ENCODE data around the gene CACNA1D.

Gene CACNA1D

DNA sequence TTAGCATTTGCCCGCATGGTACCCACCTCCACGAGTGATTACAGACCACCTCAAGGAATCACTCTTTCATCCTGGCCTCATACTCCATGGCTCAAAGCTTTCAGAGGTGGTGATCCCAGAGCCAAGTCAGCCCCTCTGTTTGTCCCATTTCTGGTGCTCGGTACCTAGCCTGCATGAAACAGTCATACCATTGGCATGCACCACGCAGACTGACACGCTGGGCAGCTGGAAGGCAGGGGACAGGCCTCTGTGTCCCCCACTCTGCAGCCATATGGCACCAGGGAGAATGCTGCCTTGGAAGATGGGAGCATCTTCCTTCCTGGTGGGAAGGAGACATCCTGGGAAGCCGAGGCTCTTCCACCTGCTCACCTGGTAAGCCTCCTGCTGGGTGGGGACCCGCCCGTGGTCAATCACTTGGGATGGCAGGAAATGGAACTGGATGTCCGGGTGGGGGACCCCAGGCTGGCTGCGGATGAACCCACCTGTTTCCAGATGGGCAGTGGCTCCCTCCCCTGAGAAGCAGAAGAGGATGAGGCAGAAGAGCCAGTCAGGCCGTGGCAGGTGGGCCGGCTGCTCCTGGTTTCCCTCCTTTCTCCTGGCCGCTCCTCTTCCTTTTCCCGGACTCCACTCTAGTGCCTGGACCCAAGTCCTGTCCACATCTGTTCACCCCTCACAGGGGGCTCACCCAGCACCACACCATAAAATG lies 324.9 kb downstream of the CACNA1D start:
- DNase-seq (ENCODE audit: low read depth in 1 of 2, low spot score in 1 of 2), result no peak

DNA sequence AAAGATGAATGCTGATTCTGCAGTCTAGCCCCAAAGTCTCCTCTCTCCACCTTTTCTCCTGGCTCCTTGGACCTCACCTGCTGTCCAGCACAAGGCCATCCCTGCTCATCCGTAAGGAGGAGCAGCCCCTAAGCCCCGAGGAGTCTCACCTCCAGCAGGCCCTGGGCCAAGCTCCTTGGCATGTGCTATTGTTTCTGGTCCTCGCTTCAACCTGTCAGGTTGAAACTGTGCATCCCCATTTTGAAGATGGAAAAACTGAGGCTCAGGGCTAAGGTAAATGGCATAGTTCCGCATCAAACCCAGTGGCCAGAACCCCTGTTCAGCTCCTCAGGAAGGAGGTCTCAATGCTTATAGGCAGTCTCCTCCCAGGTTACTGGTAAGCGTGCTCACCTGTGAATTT lies 325.7 kb downstream of the CACNA1D start:
- DNase-seq (ENCODE audit: low read depth in 1 of 2, low spot score in 1 of 2), result no peak

DNA sequence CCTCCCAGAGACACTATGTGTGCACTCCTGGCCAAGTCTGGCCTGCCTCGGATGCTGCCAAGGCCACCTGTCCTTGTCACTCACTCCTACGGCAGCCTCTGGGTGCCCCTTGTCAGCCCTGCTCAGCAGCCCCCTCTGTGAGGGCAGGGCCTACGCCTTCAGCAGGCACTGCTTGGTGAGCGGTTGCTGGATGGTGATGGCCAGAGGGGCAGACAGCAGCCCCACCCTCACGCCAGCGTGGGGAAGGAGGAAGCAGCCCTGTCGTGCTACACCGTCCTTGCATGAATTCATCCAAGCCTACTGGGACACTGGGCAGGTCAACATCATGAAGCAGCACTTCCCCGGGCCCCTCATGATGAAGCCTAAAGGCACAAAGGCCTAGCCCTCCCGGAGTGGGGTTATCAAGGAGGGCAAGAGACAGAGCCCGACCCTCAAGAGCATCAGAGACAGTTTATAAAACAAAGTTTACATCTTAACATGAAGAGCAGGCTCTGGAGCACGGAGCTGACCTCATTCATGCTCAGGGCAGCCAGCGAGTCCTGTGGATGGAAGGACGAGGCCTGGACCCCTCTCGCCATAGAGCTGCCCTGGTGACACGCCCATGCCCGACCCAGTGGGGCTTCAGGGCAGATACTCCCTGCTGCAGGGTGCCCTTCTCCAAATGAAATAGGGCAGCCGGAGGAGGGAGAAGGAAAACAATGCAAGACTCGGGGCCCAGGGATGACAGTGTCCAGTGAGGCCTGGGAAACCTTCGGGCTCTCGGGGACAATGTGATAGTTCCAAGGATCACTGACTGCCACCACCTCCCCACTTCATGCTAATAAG lies 326.6 kb downstream of the CACNA1D start:
- no peak for DNase-seq (ENCODE audit: low read depth in 1 of 2, low spot score in 1 of 2)

DNA sequence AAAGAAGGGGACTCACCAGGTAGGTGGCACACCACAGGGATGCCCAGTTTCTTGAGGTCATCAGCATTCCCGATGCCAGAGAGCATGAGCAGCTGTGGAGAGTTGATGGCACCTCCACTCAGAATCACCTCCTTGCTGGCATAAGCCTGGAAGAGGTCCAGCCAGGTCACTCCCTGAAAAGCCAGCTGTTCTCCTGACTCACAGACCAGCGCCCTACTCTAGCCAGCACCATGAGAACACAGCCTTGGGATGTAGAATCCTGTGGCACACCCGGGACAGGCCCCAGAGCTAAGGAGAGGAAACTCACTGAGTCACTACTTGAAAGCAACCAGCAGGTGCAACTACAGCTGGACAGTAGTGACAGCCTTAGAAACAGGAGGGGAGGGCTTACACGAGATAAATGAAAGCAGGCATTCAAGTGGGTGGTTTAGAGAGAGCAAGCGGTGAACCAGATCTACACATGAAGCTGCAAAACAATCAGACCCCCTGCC lies 327.3 kb downstream of the CACNA1D start:
- DNase-seq (ENCODE audit: low read depth in 1 of 2, low spot score in 1 of 2), result no peak

DNA sequence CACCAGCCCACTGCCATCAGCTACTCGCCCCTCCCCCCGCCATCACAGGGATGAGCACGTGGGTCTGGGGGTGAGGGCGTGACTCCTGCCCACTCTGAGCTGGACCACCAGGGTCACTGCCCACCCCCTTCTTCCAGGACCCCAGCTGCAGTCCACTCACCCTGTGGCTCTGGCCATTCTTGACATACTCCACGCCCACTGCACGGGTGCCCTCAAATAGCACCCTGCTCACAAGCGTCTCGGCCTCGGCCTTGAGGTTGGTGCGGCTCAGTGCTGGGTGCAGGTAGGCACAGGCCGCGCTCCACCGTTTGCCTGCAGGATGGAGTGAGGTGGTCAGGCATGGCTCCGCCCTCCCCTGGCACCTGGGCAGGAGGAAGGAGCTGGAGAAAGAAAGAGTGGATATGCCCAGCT lies 327.9 kb downstream of the CACNA1D start:
- DNase-seq (ENCODE audit: low read depth in 1 of 2, low spot score in 1 of 2), result no peak

DNA sequence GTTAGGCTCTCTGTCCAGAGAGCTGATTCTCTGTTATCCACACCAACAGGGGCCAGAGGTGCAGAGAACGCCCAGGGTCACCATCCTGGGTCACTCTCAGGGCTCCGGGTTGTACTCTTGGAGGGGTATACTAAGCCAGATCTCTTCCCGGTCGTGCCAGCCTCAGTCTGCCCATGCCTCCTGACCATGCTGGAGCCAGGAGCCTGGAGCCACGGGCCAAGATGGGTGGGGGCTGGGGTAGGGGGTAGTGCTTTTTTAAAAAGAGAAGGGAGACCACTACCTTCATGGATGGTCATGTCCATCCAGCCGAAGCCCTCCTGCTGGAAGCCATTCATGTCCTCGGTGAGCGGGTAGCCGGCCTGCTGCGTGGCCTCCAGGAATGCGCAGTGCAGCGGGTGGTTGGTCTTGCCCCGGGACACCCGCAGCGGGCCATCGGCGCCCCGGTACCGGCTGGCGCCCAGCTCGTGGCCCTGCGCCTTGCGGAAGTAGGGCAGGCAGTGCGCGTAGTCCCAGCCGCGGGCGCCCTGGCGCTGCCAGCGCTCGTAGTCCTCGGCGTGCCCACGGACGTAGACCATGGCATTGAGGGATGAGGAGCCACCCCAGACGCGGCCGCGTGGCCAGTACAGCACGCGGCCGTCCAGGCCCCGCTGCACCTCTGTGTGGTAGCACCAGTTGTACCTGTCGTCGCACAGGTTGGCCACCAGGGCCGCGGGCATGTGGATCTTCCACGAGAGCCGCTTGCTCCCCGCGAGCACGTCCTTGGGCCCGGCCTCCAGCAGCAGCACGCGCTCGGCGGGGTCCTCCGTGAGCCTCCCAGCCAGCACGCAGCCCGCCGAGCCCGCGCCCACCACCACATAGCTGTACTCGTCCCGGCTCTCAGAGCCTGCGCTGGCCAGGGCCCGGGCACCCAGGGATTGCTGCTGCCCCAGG lies 328.9 kb downstream of the CACNA1D start:
- DNase-seq (ENCODE audit: low read depth in 1 of 2, low spot score in 1 of 2), result no peak

DNA sequence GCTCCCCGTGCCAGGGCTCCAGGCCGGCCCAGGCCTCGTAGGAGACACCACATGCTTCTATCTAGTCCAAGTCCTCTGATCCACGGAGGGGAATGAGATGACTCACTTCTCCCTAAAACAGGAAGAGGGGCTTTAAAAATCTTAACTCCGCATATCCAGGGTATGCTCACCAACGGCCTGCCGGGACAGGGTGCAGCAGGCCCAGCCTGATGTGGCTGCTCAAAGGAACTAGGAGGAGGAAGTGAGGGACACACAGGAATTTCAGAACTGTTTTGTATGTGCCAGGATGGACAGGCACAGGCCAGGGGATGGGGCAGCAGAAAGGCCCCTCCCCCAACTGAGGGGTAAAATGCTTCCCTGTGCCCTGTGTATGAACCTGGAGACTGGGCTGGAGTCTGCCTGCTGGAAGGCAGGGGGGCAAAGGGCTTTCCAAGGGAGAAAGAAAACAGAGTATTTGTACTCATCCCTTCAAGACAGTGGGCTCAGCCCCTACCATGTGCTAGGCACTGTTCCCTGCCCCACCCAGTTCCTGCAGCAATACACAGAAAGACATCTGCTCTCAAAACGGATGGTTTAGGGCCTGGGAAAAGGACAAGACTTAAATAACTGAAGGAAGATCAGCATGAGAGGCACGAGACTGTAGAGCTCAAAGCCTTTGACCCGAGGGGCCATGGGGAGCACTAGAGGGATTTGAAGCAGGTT lies 329.7 kb downstream of the CACNA1D start:
- no peak for DNase-seq (ENCODE audit: low read depth in 1 of 2, low spot score in 1 of 2)

DNA sequence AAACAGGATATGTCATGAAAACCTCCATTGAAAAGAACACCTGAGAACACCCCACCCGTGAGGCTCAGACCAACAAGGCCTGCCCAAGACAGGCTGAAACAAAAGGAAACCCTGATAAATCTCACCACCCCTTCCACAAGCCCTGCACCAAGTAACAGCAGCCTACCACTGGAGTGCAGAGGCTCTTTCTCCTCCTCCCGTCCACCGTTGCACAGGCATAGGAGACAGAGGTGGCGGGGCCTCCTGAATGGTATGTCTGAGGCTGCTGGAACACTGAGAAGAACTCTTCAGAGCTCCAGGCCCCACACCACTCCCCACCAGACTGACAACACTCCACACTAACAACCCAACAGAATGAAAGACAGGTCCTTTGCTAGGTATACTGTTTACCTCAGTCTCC lies 330.4 kb downstream of the CACNA1D start:
- DNase-seq (ENCODE audit: low read depth in 1 of 2, low spot score in 1 of 2), result no peak

DNA sequence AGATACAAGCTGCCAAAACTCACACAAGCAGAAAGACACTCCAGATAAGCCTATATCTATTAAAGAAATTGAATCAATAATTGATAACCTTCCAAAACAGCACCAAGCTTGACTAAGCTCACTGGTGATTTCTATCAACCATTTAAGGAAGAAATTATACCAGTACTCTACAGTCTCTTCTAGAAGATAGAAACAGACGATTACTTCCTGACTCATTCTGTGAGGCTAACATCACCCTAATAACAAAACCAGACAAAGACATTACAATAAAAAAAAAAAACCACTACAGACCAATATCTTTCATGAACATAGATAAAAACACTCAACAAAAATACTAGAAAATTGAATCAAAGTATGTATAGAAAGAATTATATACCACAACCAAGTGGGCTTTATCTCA lies 331.6 kb downstream of the CACNA1D start:
- no peak for DNase-seq (ENCODE audit: low read depth in 1 of 2, low spot score in 1 of 2)

DNA sequence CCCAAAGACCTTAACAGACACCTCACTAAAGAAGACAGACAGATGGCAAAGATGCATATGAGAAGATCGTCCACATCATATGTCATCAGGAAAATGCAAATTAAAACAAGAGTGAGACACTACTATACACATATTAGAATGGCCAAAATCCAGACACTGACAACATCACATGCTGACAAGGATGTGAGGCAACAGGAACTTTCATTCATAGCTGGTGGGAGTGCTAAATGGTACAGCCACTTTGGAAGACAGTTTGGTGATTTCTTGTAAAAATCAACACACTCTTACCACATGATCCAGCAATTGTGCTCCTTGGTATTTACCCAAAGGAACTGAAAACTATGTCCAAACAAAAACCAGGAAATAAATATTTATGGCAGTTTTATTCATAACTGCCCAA lies 334.2 kb downstream of the CACNA1D start:
- DNase-seq (ENCODE audit: low read depth in 1 of 2, low spot score in 1 of 2), result no peak

DNA sequence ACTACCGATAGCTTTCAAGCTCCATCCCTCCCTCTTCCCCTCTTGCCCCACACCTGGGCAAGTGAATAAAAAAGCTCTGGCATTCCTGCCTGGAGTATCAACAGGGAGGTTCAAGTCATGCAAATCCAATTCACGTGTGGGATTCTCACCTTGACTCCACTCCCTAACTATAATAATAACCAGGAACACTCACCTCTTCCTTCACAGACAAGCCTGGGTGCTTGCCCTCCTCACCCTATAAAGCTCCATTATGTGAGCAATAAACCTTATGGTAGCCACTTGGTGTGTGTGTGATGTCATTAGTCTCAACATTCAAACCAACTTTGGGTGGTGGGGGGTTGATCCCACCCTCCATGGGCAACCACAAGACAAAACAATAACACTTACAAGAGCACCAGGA lies 335.2 kb downstream of the CACNA1D start:
- DNase-seq (ENCODE audit: low read depth in 1 of 2, low spot score in 1 of 2), result no peak

DNA sequence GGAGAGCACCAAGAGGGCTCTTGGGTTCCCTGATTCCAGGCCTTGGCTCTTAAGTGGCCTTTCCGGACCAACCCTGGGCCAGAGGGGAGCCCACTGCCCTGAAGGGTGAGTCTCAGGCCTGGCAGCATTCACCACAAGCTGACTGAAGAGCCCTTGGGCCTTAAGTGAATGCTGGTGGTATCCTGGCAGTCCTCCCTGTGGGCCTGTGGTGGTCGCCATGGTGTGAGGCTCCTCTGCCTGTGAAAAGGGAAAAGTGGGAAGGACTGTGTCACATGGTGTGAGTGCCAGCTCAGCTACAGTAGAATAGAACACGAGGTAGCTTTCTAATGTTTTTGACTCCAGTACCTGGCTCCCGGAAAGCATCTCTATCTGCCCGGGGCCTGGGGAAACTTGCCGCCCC lies 336.5 kb downstream of the CACNA1D start:
- no peak for DNase-seq (ENCODE audit: low read depth in 1 of 2, low spot score in 1 of 2)

DNA sequence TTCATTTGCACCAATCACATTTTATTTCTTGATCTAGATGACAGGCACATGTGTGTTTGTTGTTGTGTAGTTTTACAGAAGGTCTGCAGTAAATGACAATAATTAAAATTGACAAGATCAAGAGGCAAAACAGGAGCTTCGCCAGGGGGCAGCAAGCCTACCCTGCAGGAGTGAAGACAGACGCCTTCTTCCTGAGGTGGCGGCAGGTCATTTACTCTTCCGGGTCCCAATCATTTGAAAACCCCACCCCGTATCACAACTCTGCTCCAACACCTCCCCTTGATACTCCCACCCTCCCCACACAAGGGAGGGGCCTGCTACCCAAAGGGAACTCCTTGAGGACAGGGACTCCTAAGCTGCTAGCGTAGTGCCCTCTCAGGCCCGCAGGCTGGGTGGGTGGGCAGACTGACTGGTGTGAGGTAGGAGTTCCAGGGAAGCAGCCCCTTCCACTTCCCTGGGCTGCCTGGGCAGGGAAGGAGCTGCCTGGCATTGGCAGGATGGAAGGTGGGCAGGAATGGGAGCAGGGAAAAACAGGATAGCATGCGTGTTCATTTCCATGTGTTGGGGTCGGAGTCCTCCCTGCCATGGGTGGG lies 338.7 kb downstream of the CACNA1D start:
- no peak for DNase-seq (ENCODE audit: low read depth in 1 of 2, low spot score in 1 of 2)

DNA sequence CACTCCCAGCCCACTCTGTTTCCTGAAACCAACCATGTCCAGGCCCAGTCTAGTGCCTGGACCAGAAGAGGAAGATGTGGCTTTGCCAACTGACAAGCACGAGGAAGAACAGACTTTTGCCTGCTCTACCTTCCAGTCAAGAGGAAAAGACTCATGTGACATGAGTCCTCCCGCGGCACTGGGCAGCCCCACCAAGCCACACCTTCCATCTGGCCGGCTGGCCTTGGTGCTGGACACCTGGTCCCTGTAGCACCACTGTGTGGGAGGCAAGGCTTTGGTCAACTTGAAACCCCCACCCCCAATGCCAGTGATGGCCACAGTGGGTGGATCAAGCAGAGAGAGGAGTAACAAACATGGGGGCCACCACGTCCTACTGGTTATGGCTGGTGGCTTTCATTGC lies 339.3 kb downstream of the CACNA1D start:
- no peak for DNase-seq (ENCODE audit: low read depth in 1 of 2, low spot score in 1 of 2)

DNA sequence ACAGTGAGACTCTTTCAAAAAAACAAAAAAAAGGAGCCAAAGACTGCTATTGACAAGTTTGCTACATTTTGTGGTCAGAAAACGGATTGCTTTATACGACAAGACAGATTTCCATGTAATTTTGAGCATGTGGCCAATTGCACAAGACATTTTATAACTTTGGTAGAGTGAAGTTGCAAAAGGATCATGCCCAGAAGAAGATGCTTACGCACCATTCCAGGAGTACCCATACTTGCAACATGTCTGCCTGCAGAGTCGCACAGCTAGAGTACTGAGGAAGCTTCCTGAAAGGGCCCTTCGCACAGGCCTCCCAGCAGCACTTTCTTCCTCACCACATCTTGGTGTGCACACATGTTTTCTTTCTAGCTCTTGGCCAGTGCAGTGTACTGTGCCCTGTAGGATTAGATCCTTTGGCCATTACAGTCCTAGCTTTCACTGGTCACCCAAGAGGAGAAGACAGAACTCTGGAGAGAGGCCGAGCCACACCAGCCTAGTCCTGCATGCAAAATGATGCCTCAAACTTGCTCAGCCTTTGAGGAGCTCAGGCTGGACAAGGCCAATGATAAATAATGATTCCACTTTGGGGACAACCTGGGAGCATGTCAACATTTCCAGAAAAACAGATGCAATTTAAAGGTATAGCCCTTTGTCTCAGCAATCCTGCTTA lies 340.2 kb downstream of the CACNA1D start:
- DNase-seq (ENCODE audit: low read depth in 1 of 2, low spot score in 1 of 2), result no peak

DNA sequence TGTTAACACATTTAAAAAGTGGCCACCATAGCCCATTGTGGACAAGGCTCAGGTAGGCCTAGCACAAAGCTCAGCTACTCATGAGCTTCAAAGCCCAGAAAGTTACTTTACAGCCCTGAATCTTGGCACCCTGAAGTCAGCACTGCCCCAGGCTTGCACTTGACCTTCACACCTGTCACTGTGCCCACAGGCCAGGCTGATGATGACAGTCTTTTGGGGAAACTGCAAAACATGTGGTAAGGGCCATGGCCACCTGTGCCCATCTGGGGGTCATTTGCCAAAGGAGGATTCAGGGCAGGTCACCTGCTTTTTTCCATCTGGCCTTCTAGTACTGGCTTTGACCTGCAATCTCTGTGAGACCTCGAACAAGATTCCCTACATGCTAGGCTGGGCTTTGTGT lies 340.8 kb downstream of the CACNA1D start:
- no peak for DNase-seq (ENCODE audit: low read depth in 1 of 2, low spot score in 1 of 2)

DNA sequence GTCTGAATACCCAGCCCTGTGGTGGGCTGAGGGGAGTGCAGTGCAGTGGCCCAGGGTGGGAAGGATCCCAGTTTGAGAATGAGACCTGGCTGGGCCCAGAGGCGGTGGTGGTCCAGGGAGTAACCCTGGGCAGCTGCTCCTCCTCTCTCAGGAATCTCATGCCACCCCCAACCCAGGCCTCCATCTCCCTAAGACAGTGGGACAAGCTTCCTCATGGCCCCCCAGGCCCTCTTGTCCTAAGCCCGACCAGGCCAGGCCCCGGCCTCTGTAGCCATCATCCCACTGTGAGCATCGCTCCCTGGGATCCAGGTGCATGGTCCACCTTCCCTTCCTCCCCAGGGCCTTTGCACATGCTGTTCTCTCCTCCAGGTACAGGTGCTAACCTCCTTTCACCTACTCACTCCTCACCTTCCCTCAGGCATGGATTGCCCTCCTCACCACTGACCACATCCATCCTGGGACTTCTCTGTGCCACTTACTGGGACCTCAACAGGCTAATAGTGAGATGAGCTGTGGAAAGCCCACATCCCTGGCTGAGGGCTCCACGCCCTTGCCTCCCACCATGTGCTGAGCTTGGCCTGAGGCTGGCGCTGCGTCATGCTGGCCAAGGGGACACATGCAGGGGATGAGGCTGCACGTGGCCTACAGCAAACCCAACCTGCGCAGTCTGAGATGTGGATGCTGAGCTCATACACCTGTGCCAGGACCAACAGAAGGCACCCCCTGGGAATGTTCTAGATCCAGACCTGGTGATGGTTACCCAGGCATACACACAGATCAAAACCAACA lies 341.9 kb downstream of the CACNA1D start:
- no peak for DNase-seq (ENCODE audit: low read depth in 1 of 2, low spot score in 1 of 2)

DNA sequence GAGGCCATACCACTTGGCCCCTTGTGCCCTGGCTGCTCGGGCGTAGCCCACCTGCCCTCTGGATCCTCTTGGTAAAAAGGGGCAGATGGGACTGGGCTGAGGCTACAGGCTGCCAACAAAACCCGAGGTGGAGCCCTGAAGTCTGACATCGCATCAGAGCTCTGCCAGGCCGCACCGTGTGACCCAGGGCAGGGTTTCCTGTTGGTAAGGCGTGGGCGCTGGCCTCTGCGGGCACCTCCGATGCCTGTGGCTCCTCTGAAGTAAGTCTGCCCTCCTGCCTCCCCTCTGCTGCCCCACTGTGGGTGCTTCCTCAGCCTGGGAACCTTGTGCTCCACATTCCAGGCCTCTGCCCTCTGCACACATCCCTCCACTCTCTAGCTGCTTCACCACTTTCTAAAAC lies 342.9 kb downstream of the CACNA1D start:
- DNase-seq (ENCODE audit: low read depth in 1 of 2, low spot score in 1 of 2), result no peak

DNA sequence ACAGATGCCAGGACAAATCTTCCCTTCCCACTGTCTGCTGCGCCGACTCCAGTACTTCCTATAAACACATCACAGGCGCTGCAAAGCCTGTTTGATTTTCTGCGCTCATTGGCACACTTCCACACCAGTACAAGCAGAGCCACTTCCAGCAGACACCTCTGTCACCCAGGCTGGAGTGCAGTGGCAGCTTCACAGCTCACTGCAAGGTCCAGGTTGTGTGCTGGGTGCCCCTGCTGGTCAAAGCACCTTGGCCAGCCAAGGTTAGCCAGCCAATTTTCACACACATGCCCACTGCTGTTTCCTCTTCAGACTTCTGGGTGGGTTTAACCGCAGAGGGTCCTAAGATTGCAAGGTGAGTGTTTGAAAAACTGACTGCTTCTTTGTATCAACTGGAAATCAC lies 346.9 kb downstream of the CACNA1D start:
- DNase-seq (ENCODE audit: low read depth in 1 of 2, low spot score in 1 of 2), result no peak
